OCI-M2 (cell line): ENCODE measurements around the gene SDR39U1.

Source experiments
- DNase-seq: peaks from one replicate; lab custom pipeline; 2025; ENCODE audit not compliant: unreplicated experiment; lab: John Stamatoyannopoulos, UW

SDR39U1 gene

GRCh38 chr14:24390701-24391468 lies 51.7 kb downstream of the SDR39U1 start:
- no peak for DNase-seq
